Neuron (in vitro differentiated cells): ENCODE results near the gene NYAP1.
A peak's percentile ranks its signal among the peaks of the same experiment; 100 is the strongest.
"Not testable (repeated sequence)": the region's sequence is repeated elsewhere in the genome, so short reads cannot be mapped to it uniquely, and the experiment has no call there.

Experiments used
- H2AFZ ChIP-seq: one replicate; pipeline ENCODE4 v1.6.1; 2013; ENCODE audit warnings: low read depth, mild to moderate bottlenecking, inconsistent platforms, low read length, moderate library complexity
- H3K27me3 ChIP-seq: one replicate; pipeline ENCODE4 v1.6.1; 2013; ENCODE audit warnings: low read length; ENCODE audit not compliant: insufficient read depth
- H3K36me3 ChIP-seq: one replicate; pipeline ENCODE4 v1.6.1; 2013; ENCODE audit warnings: low read length; ENCODE audit not compliant: insufficient read depth
- H3K4me1 ChIP-seq: one replicate; pipeline ENCODE4 v1.6.1; 2013; ENCODE audit warnings: low read length; ENCODE audit not compliant: insufficient read depth
- H3K4me3 ChIP-seq: 2 replicates; pipeline ENCODE4 v1.5.1; 2013; ENCODE audit warnings: mild to moderate bottlenecking, low read length, moderate library complexity
- H3K9me3 ChIP-seq: one replicate; pipeline ENCODE4 v1.6.1; 2013; ENCODE audit warnings: low read length

NYAP1 gene

DNA sequence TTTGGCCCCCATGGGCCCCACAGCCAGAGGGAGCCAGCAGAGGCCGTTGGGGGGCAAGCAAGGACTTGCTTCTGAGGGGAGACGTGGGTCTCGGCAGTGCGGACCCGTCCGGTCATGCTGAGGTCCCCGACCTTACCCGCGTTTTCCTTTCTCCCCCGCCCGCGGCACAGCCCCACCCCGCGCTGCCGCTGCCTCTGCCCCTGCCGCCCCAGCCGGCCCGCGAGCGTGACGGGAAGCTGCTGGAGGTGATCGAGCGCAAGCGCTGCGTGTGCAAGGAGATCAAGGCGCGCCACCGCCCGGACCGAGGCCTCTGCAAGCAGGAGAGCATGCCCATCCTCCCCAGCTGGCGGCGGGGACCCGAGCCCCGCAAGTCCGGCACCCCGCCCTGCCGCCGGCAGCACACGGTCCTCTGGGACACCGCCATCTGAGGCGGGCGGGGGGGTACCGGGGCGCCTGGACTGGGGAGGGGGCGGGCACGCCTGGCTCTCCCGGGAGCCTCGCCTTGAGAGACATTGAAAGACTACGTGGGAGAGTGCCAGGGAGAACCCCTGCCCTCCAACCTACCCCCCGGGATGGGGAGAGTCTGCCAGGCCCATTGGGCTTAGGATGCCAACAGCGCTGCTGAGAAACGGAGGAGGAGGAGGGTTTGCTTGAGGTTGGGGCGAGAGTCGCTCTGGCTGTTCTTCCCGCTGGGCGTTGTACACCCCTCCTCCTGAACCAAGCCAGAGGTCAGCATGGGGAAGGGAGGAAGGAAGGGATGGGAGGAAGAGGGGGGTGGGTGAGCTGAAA lies 9.9 kb downstream of the NYAP1 start:
- H3K9me3 ChIP-seq: no peaks in the 10 kb centered on the region
- H2AFZ ChIP-seq: no peak overlapping the region
- H3K27me3 ChIP-seq: no peaks in the 10 kb centered on the region
- no peak overlapping the region for H3K4me3 ChIP-seq
- peaks cover 8% of the 10 kb centered on the region for H3K36me3 ChIP-seq
- H3K4me1 ChIP-seq: peaks cover 20% of the 10 kb centered on the region

DNA sequence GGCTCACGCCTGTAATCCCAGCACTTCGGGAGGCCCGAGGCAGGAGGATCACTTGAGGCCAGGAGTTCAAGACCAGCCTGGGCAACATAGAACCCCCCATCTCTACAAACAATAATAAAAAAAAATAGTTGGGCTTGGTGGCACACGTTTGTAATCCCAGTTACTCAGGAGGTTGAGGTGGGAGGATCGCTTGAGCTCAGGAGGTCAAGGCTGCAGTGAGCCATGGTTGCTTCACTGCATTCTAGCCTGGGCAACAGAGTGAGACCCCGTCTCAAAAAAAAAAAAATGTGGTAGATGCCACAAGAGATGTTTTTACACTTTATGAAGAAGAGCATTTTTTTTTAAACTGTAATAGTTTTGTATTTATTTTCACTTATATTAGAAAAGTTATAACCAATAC lies 12.8 kb downstream of the NYAP1 start:
- H3K4me1 ChIP-seq: no peaks in the 10 kb centered on the region
- H3K4me3 ChIP-seq: no peak overlapping the region
- H3K36me3 ChIP-seq: peaks cover 8% of the 10 kb centered on the region
- no peaks in the 10 kb centered on the region for H3K27me3 ChIP-seq
- H2AFZ ChIP-seq: no peak overlapping the region
- H3K9me3 ChIP-seq: no peaks in the 10 kb centered on the region

DNA sequence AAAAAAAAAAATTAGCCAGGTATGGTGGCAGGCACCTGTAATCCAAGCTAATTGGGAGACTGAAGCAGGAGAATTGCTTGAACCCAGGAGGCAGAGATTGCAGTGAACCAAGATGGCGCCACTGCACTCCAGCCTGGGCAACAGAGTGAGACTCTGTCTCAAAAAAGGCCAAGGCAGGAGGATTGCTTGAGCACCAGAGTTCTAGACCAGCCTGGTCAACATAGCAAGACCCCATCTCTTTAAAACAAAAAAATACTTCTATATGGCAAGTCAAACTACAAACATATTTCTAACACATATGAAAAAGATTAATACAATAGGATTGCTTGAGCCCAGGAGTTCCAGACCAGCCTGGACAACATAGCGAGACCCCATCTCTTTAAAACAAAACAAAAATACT lies 17.0 kb downstream of the NYAP1 start:
- not testable (repeated sequence) for H3K36me3 ChIP-seq, H3K9me3 ChIP-seq, H3K4me1 ChIP-seq, H3K27me3 ChIP-seq, H3K4me3 ChIP-seq, H2AFZ ChIP-seq

DNA sequence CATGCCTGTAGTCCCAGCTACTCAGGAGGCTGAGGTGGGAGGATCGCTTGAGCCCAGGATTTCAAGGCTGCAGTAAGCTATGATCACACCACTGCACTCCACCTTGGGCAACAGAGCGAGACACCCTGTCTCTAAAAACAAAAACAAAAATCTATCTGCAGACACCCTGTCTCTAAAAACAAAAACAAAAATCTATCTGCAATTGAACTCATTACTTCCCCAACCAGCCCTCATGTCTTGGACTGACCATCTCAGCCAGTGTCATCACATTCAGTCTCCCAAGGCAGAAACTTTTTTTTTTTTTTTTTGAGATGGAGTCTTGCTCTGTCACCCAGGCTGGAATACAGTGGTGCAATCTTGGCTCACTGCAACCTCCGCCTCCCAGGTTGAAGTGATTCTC lies 20.3 kb downstream of the NYAP1 start:
- not testable (repeated sequence) for H3K4me3 ChIP-seq, H3K9me3 ChIP-seq, H3K27me3 ChIP-seq, H3K36me3 ChIP-seq, H2AFZ ChIP-seq
- H3K4me1 ChIP-seq: peaks cover 11% of the 10 kb centered on the region

DNA sequence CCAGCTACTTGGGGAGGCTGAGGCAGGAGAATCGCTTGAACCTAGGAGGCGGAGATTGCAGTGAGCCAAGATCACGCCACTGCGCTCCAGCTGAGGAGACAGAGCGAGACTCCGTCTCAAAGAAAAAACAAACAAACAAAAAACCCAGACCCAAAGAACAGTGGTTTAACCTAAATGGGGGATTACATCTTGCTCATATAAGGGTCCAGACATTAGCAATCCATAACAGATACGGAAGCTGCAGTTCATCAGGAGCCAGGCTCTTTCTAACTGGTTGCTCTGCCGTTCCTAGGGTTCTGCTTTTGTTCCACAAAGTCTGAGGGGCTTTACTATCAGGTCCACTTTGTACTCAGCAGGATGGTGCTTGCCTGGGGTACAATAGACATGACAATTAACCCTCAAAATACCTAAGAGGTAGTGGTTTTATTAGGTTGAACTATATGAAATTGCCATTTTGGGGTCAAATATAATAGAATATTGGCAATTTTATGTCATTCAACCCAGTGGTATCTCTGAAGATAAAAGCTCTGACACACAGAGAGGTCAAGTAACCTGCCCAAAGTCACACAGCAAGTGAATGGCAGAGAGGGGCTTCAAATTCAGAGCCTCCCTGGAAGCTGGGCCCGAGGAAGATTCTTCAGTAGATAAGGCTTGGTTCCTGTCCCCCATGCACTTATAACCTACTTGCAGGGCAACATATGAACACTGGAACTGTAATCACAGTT lies 21.3 kb downstream of the NYAP1 start:
- H3K9me3 ChIP-seq: no peaks in the 10 kb centered on the region
- H3K4me1 ChIP-seq: peaks cover 11% of the 10 kb centered on the region
- H3K27me3 ChIP-seq: no peaks in the 10 kb centered on the region
- H3K4me3 ChIP-seq: no peak overlapping the region
- peak overlapping the region; percentile 5 for H2AFZ ChIP-seq
- no peaks in the 10 kb centered on the region for H3K36me3 ChIP-seq

DNA sequence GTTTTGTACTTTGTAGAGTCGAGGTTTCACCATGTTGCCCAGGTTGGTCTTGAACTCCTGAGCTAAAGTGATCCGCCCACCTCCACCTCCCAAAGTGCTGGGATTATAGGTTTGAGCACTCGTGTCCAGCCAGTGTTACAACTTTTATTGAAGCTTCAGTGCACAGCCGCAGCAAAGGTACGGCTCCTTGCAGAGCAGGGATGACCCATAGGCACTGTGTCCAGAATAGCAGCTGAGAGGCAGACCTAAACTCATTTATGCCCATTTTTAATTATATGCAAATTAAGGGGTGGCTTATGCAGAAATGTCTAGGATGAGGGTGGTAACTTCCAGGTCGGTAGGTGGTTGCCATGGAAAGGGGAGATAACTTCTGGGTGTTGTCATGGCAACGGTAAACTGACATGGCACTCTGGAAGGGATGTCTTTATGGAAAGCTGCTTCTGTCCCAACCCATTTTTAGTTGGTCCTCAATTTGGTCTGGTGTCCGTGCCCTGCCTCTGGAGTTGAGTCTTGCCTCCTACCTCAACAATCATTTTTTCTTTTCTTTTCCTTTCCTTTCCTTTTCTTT lies 22.7 kb downstream of the NYAP1 start:
- Histone ChIP-seq H2AFZ (no peak overlapping the region), H3K27me3 (no peaks in the 10 kb centered on the region), H3K4me3 (no peak overlapping the region), H3K36me3 (no peaks in the 10 kb centered on the region), H3K4me1 (peaks cover 11% of the 10 kb centered on the region), H3K9me3 (no peaks in the 10 kb centered on the region)

DNA sequence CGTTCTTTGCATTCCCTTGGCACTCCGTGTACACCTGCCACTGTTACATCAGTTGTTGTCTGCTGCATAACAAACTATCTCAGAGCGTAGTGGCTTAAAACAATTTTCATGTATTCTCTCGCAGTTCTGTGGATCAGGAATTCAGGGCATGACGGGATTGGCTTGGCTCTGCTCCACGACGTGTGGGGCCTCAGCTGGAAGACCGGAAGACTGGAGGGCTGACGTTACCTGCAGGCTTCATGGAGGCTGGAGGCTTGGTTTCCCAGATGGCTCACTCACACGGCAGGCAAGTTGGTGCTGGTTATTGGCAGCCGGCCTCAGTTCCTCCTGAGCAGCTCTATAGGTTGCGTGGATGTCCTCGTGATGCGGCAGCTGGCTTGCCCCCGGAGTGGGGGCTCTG lies 25.5 kb downstream of the NYAP1 start:
- Histone ChIP-seq H3K36me3 (no peaks in the 10 kb centered on the region), H3K27me3 (no peaks in the 10 kb centered on the region), H3K9me3 (no peaks in the 10 kb centered on the region), H3K4me3 (no peak overlapping the region), H3K4me1 (peaks cover 11% of the 10 kb centered on the region), H2AFZ (no peak overlapping the region)

DNA sequence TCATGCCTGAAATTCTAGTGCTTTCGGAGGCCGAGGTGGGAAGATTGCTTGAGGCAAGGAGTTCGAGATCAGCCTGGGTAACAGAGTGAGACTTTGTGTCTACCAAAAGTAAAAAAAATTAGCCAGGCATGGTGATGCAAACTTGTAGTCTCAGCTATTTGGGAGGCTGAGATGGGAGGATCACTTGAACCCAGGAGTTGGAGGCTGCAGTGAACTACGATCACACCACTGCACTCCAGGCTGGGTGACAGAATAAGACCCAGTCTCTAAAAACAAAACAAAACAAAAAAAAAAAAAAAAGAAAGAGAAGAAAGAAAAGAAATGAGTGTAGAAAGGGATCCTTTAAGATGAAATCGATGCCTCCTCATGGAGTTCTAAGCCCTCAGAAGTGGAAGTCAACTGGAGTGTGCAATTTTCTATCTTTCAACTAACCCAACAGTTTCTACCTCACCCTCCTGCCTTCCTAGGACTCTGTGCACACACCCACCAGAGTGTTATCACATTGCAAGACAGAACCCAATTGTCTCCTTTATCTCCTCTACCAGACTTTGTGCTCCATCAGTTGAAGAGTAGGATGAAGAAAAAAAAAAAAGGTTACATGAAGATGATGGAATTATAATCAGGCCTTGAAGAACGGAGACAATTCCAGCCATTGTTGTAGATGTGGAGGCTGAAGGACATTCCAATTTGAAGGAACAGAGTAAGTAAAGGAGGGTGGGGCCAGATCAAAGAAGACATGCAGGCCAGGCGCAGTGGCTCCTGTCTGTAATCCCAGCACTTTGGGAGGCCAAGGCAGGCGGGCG lies 26.9 kb downstream of the NYAP1 start:
- no peak overlapping the region for H2AFZ ChIP-seq
- no peaks in the 10 kb centered on the region for H3K27me3 ChIP-seq
- peaks cover 11% of the 10 kb centered on the region for H3K4me1 ChIP-seq
- H3K9me3 ChIP-seq: no peaks in the 10 kb centered on the region
- no peak overlapping the region for H3K4me3 ChIP-seq
- H3K36me3 ChIP-seq: no peaks in the 10 kb centered on the region

DNA sequence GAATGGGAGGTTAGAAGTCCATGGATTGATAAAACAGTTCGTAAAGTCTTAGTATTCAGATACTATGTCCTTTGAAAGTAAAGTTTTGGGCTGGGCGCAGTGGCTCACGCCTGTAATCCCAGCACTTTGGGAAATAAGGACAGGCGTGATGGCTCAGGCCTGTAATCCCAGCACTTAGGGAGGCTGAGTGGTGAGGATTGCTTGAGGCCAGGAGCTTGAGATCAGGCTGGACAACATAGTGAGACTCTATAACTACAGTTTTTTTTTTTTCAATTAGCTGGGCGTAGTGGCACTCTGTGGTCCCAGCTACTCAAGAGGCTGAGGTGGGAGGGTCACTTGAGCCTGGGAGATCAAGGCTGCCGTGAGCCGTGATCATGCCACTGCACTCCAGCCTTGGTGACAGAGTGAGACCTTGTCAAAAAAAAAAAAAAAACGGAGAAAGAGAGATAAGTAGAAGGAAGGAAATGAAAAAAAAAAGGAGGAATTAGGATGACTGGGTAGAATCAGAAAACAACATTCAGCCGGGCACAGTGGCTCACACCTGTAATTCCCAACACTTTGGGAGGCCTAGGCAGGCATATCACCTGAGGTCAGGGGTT lies 29.6 kb downstream of the NYAP1 start:
- H2AFZ ChIP-seq: no peak overlapping the region
- H3K36me3 ChIP-seq: no peaks in the 10 kb centered on the region
- H3K4me1 ChIP-seq: no peaks in the 10 kb centered on the region
- no peaks in the 10 kb centered on the region for H3K27me3 ChIP-seq
- H3K9me3 ChIP-seq: no peaks in the 10 kb centered on the region
- H3K4me3 ChIP-seq: no peak overlapping the region

DNA sequence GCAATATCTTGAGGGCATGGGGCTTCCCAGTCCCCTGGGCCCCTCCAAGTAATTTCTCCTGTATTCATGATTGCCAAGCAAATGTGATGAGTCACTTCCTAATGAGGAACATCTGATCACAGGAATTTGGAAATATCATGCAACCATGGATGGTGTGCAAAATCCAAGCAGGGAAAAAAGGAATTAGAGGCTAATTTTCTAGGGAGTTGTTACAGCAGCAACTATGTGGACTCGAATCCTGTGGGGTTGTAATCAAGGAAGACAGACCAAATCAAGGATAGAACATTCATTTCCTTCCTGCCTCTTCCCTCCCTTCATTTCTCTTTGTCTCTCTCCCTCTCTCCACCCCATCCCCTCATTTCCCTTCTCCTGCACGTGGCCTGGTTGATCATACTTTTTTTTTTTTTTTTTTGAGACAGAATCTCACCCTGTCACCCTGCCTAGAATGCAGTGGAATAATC lies 31.4 kb downstream of the NYAP1 start:
- Histone ChIP-seq H3K4me1 (no peaks in the 10 kb centered on the region), H3K9me3 (no peaks in the 10 kb centered on the region), H3K36me3 (no peaks in the 10 kb centered on the region), H2AFZ (no peak overlapping the region), H3K27me3 (no peaks in the 10 kb centered on the region), H3K4me3 (no peak overlapping the region)

DNA sequence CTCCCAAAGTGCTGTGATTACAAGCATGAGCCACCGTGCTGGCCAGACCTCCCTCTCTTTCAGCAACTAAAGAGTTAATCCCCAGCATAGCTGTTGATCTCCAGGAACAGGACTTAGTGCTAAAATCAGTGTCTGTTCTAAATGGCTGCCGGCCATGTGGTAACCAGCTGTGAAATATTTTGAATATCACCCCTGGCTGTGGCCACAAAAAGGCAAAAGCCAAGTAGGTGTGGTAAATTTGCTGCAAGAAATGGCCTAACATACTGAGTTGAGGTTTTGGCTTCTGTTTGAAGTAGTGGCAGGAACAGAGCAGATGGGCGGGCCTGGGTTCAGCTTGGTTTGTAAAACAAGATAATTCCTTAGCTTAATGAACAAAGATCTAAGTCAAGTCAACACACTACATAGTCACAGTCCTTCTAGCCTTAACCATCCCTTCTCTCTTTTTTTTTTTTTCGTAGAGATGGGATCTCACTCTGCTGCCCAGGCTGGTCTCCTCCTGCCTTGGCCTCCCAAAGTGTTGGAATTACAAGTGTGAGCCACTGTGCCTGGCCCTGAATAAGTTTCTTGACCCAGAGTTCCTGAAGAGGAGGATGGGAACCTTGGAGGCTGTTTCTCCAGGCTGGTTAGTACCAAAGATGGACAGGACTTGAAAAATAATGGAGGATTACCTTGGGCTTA lies 32.5 kb downstream of the NYAP1 start:
- Histone ChIP-seq H2AFZ (no peak overlapping the region), H3K4me1 (no peaks in the 10 kb centered on the region), H3K36me3 (no peaks in the 10 kb centered on the region), H3K9me3 (no peaks in the 10 kb centered on the region), H3K27me3 (no peaks in the 10 kb centered on the region), H3K4me3 (no peak overlapping the region)

DNA sequence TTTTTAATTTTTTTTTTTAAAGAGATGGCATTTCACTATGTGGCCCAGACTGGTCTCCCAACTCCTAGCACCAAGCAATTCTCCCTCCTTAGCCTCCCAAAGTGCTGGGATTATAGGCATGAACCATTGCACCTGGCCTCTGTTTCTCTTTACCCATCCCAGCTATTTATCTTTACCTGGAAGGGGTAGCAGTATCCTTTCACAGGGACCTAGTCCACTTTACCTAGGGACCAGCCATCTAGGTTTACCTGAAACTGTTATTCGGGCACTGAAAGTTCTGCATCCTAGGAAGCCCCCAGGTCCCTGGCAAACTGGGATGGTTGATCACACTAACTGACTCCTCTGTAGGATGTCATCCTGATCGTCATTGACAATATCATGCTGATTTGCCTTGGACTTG lies 33.6 kb downstream of the NYAP1 start:
- H2AFZ ChIP-seq: no peak overlapping the region
- no peaks in the 10 kb centered on the region for H3K4me1 ChIP-seq
- no peaks in the 10 kb centered on the region for H3K36me3 ChIP-seq
- no peaks in the 10 kb centered on the region for H3K9me3 ChIP-seq
- no peak overlapping the region for H3K4me3 ChIP-seq
- no peaks in the 10 kb centered on the region for H3K27me3 ChIP-seq
